HepG2 (cell line): Measurements from ENCODE around the gene NRBF2. TPM values are rescaled to one million over a fixed set of nuclear protein-coding genes. Genes with fewer than 3 reads are reported as not detected.

Experiments
- CREM ChIP-seq, 2 experiments: sonication (generic) in 1 of 2; formaldehyde crosslinking in 1 of 2; IDR thresholded peaks; 2 replicates each; pipeline versions ENCODE4 v1.4.0 to v1.6.1; 2016 to 2020; ENCODE audit warnings: antibody characterized with exemption in 1 of 2, mild to moderate bottlenecking in 1 of 2, missing genetic modification reagents in 1 of 2
- MIER2 ChIP-seq: IDR thresholded peaks from 2 replicates; pipeline ENCODE4 v1.6.1; 2016; ENCODE audit warnings: missing biosample characterization, missing genetic modification reagents
- NFIB ChIP-seq: sonication (generic); formaldehyde crosslinking; IDR thresholded peaks from 2 replicates; pipeline ENCODE4 v1.9.0; 2021; ENCODE audit warnings: missing genetic modification reagents, mild to moderate bottlenecking, borderline replicate concordance
- SMARCC2 ChIP-seq: fragments of 450-650 bp; IDR thresholded peaks from 2 replicates; pipeline ENCODE4 v1.6.1; 2017; ENCODE audit warnings: antibody characterized with exemption, mild to moderate bottlenecking
- TBL1XR1 ChIP-seq: fragments of 150-350 bp; IDR thresholded peaks from 2 replicates; pipeline ENCODE4 v1.6.1; 2014; ENCODE audit warnings: borderline replicate concordance, low read length; ENCODE audit not compliant: partially characterized antibody
- THAP7 ChIP-seq: sonication (generic); formaldehyde crosslinking; IDR thresholded peaks from 2 replicates; pipeline ENCODE4 v1.8.1; 2023; ENCODE audit warnings: mild to moderate bottlenecking, missing genetic modification reagents
- ZFAT ChIP-seq: sonication (generic); formaldehyde crosslinking; conservative IDR thresholded peaks from 2 replicates; pipeline ENCODE4 v1.8.1; 2023; ENCODE audit warnings: missing genetic modification reagents, inconsistent platforms
- polyA plus RNA-seq, 8 experiments: library from polyadenylated mRNA; depleted of rRNA in 3 of 8; stranded (reverse) in 7 of 8; unstranded in 1 of 8; fragments of >200 nt; fragmentation: Illumina TruSeq in 4 of 8; extraction: Trizol in 4 of 8; gene quantifications; 2 replicates each; pipeline versions ENCODE4 v1.2.1 to v1.2.3, GENCODE V29; 2011 to 2016; ENCODE audit warnings: low read depth in 4 of 8, missing spikeins in 1 of 8, mixed read lengths in 1 of 8; ENCODE audit not compliant: insufficient read depth in 1 of 8
- total RNA-seq, 5 experiments: library from RNA; depleted of rRNA; stranded (reverse); fragments of >200 nt; fragmentation: Illumina TruSeq; extraction: Trizol; gene quantifications; 2 replicates each; pipeline ENCODE4 v1.2.3, GENCODE V29; 2016; ENCODE audit warnings: low read depth in 1 of 5
- TF ChIP-seq, protein P1 (sequence below): sonication (generic); formaldehyde crosslinking; IDR thresholded peaks from 2 replicates; pipeline ENCODE4 v1.4.0; 2020; ENCODE audit warnings: missing genetic modification reagents, low read depth, mild to moderate bottlenecking, borderline replicate concordance
- TF ChIP-seq, protein P2 (sequence below): sonication (generic); formaldehyde crosslinking; IDR thresholded peaks from 2 replicates; pipeline ENCODE4 v1.5.1; 2020; ENCODE audit warnings: missing genetic modification reagents, mild to moderate bottlenecking, borderline replicate concordance

Gene NRBF2
- total and polyA plus RNA-seq, 2 of the 13 experiments (the other 11 are each of a cell fraction or from before 2014, with no cell fraction given) = 20.0 to 28.4 TPM

- TF ChIP-seq, protein P1, sequence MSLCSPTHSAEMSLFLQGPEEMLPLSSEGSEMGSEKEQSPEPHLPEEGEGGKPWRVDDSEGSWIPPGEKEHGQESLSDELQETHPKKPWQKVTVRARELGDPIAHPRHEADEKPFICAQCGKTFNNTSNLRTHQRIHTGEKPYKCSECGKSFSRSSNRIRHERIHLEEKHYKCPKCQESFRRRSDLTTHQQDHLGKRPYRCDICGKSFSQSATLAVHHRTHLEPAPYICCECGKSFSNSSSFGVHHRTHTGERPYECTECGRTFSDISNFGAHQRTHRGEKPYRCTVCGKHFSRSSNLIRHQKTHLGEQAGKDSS (CRISPR knock-in tag) = no peak
- TF ChIP-seq THAP7 (no peak), TBL1XR1 (no peak), NFIB (CRISPR knock-in tag) (no peak), CREM (IDR thresholded peaks at IDR 0.05) (no peak), CREM (CRISPR knock-in tag; IDR thresholded peaks at IDR 0.05) (no peak), MIER2 (CRISPR knock-in tag) (no peak), ZFAT (CRISPR knock-in tag) (no peak), SMARCC2 (no peak)
- TF ChIP-seq, protein P2, sequence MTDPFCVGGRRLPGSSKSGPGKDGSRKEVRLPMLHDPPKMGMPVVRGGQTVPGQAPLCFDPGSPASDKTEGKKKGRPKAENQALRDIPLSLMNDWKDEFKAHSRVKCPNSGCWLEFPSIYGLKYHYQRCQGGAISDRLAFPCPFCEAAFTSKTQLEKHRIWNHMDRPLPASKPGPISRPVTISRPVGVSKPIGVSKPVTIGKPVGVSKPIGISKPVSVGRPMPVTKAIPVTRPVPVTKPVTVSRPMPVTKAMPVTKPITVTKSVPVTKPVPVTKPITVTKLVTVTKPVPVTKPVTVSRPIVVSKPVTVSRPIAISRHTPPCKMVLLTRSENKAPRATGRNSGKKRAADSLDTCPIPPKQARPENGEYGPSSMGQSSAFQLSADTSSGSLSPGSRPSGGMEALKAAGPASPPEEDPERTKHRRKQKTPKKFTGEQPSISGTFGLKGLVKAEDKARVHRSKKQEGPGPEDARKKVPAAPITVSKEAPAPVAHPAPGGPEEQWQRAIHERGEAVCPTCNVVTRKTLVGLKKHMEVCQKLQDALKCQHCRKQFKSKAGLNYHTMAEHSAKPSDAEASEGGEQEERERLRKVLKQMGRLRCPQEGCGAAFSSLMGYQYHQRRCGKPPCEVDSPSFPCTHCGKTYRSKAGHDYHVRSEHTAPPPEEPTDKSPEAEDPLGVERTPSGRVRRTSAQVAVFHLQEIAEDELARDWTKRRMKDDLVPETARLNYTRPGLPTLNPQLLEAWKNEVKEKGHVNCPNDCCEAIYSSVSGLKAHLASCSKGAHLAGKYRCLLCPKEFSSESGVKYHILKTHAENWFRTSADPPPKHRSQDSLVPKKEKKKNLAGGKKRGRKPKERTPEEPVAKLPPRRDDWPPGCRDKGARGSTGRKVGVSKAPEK (CRISPR knock-in tag) = no peak
Observed at GRCh38 chr10:63142136-63142535, 9.0 kb downstream of the NRBF2 start (continued).
